Smooth muscle cell (in vitro differentiated cells): ENCODE measurements around the gene AMPD1. TPM values are rescaled to one million over a fixed set of nuclear protein-coding genes. Genes with fewer than 3 reads are reported as not detected.

Experiments
- DNase-seq: peaks from one replicate; lab custom pipeline; 2025; ENCODE audit not compliant: unreplicated experiment; lab: John Stamatoyannopoulos, UW
- H2AFZ ChIP-seq: fragments of 200-600 bp; sonication (generic); 2 replicates; pipeline ENCODE4 v1.6.0; 2016; ENCODE audit warnings: antibody characterized with exemption, low read depth, mild to moderate bottlenecking
- H3F3A ChIP-seq: fragments of 200-600 bp; sonication (generic); 2 replicates; pipeline ENCODE4 v1.6.0; 2017; ENCODE audit warnings: antibody characterized with exemption, low read depth
- H3K27ac ChIP-seq: fragments of 200-600 bp; sonication (generic); 2 replicates; pipeline ENCODE4 v1.5.1; 2016; ENCODE audit warnings: low read depth, mild to moderate bottlenecking
- H3K27me3 ChIP-seq: fragments of 200-600 bp; sonication (generic); 2 replicates; pipeline ENCODE4 v1.6.1; 2016; ENCODE audit warnings: low read depth, mild to moderate bottlenecking
- H3K36me3 ChIP-seq: fragments of 200-600 bp; sonication (generic); 2 replicates; pipeline ENCODE4 v1.5.1; 2016; ENCODE audit warnings: low read depth
- H3K4me1 ChIP-seq: fragments of 200-600 bp; sonication (generic); 2 replicates; pipeline ENCODE4 v1.5.1; 2016; ENCODE audit warnings: low read depth
- H3K4me2 ChIP-seq: fragments of 200-600 bp; sonication (generic); 2 replicates; pipeline ENCODE4 v1.6.0; 2016; ENCODE audit warnings: mild to moderate bottlenecking
- H3K4me3 ChIP-seq: fragments of 200-600 bp; sonication (generic); 2 replicates; pipeline ENCODE4 v1.5.1; 2016; ENCODE audit warnings: mild to moderate bottlenecking
- H3K79me2 ChIP-seq: fragments of 200-600 bp; sonication (generic); 2 replicates; pipeline ENCODE4 v1.6.0; 2016; ENCODE audit warnings: low read depth, mild to moderate bottlenecking
- H3K9ac ChIP-seq: fragments of 200-600 bp; sonication (generic); 2 replicates; pipeline ENCODE4 v1.6.0; 2016; ENCODE audit warnings: low read depth
- H3K9me3 ChIP-seq: fragments of 200-600 bp; sonication (generic); replicated peaks from 2 replicates; pipeline ENCODE4 v1.5.1; 2016; ENCODE audit warnings: low read depth
- H4K20me1 ChIP-seq: fragments of 200-600 bp; sonication (generic); 2 replicates; pipeline ENCODE4 v1.6.0; 2016; ENCODE audit warnings: low read depth
- WGBS: methylation state at CpG from one replicate; pipeline ENCODE4 v1.1.7; 2016; ENCODE audit warnings: low lambda C conversion rate; 5-methylcytosine and 5-hydroxymethylcytosine counted together
- polyA plus RNA-seq: library from polyadenylated mRNA; unstranded; fragments of >200 nt; fragmentation: Nextera tagmentation; extraction: Ambion mirVana; gene quantifications from 2 replicates; pipeline ENCODE4 v1.2.1, GENCODE V29; 2016
- total RNA-seq: library from RNA; depleted of rRNA; stranded (reverse); fragments of >200 nt; gene quantifications from 2 replicates; pipeline ENCODE4 v1.2.3, GENCODE V29; 2014
- TF ChIP-seq, protein P1 (sequence below): fragments of 200-600 bp; sonication (generic); IDR thresholded peaks from 2 replicates; pipeline ENCODE4 v1.5.1; 2017; ENCODE audit warnings: borderline replicate concordance, mild to moderate bottlenecking, antibody characterized with exemption; ENCODE audit not compliant: insufficient read depth, poor library complexity, severe bottlenecking

Gene AMPD1
- total and polyA plus RNA-seq, 2 experiments from 2014 or later: not detected

DNA sequence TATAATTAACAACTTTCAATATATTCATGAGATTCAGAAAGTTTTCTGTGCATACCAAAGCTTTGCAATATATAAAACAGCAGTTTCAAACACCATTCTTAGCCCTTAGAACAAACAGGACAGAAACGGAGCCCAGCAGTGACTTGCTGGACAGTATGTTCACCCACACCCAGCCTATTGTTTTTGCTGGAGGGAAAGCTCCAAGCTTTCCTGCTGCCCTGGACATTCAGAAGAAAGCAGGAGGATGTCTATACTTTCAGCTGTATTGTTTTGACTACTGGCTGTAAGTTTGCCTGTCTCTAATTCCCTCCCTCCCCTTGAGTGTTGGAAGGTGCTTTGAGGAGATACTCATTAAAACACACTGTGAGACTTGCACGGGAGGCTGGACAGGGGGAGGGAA is 35.1 kb downstream of the AMPD1 start:
- H3K27me3 ChIP-seq: no peaks in the 10 kb centered on the region
- H3K9ac ChIP-seq: no peak overlapping the region
- H3K4me2 ChIP-seq: no peak overlapping the region
- no peak overlapping the region for H3K4me3 ChIP-seq
- H3K79me2 ChIP-seq: peaks cover 5% of the 10 kb centered on the region
- TF ChIP-seq, protein P1, sequence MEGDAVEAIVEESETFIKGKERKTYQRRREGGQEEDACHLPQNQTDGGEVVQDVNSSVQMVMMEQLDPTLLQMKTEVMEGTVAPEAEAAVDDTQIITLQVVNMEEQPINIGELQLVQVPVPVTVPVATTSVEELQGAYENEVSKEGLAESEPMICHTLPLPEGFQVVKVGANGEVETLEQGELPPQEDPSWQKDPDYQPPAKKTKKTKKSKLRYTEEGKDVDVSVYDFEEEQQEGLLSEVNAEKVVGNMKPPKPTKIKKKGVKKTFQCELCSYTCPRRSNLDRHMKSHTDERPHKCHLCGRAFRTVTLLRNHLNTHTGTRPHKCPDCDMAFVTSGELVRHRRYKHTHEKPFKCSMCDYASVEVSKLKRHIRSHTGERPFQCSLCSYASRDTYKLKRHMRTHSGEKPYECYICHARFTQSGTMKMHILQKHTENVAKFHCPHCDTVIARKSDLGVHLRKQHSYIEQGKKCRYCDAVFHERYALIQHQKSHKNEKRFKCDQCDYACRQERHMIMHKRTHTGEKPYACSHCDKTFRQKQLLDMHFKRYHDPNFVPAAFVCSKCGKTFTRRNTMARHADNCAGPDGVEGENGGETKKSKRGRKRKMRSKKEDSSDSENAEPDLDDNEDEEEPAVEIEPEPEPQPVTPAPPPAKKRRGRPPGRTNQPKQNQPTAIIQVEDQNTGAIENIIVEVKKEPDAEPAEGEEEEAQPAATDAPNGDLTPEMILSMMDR: no peak
- no peak for DNase-seq
- H3F3A ChIP-seq: no peaks in the 10 kb centered on the region
- H2AFZ ChIP-seq: no peak overlapping the region
- H3K4me1 ChIP-seq: no peaks in the 10 kb centered on the region
- no peaks in the 10 kb centered on the region for H3K9me3 ChIP-seq
- H3K36me3 ChIP-seq: no peaks in the 10 kb centered on the region
- peaks cover 12% of the 10 kb centered on the region for H4K20me1 ChIP-seq
- H3K27ac ChIP-seq: no peak overlapping the region
- WGBS: 75% methylated on average over 2 of the region's 2 CpGs

DNA sequence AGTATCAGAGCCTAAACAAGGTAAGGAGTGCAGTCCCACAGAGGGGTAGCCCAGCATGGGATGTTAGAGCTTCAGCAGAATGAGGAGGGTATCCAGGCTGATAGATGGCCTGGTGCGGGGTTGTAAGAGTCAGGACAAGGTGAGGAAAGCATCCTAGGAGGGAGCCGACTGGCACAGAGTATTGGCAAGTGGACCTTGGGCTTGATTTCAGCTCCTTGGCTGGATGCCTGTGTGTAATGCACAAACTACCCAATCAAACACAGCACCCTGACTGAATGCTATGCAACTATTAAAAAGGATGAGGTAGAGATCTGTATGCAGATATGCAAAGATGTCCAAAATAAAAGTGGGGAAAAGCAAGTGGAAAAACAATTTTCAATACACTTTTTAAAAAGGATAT is 43.5 kb downstream of the AMPD1 start:
- H3K27me3 ChIP-seq: no peaks in the 10 kb centered on the region
- no peak overlapping the region for H3K4me2 ChIP-seq
- no peaks in the 10 kb centered on the region for H4K20me1 ChIP-seq
- H2AFZ ChIP-seq: no peak overlapping the region
- no peak overlapping the region for H3K4me3 ChIP-seq
- no peaks in the 10 kb centered on the region for H3K4me1 ChIP-seq
- DNase-seq: no peak
- no peak overlapping the region for H3K27ac ChIP-seq
- H3K9me3 ChIP-seq: no peaks in the 10 kb centered on the region
- no peaks in the 10 kb centered on the region for H3K36me3 ChIP-seq
- TF ChIP-seq, protein P1: no peak
- H3K9ac ChIP-seq: no peak overlapping the region
- H3F3A ChIP-seq: no peaks in the 10 kb centered on the region
- 87% methylated on average over 2 of the region's 2 CpGs for WGBS
- no peaks in the 10 kb centered on the region for H3K79me2 ChIP-seq

DNA sequence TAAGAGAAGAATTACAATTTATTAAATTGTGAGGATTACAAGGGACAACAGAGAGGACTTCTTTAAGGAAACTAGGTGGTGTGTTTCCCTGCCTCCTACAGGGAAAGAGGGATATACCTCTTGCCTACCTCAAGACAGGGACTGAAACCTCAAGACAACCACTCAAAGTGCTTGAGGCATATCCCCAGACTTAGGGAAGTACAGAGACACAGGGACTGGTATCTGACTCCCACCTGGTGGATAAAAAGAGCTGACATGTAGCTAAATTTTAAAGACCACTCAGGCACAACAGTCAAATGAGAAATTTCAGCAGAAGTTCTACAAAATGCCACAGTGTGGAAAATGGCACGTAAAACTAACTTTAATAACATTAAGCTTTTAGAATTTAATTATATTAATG is 46.8 kb downstream of the AMPD1 start:
- WGBS: 100% methylated on average over 1 of the region's 1 CpG
- H4K20me1 ChIP-seq: no peaks in the 10 kb centered on the region
- H3F3A ChIP-seq: no peaks in the 10 kb centered on the region
- H3K27ac ChIP-seq: no peak overlapping the region
- no peaks in the 10 kb centered on the region for H3K79me2 ChIP-seq
- no peak overlapping the region for H3K4me2 ChIP-seq
- no peaks in the 10 kb centered on the region for H3K9me3 ChIP-seq
- no peaks in the 10 kb centered on the region for H3K4me1 ChIP-seq
- no peak overlapping the region for H2AFZ ChIP-seq
- DNase-seq: no peak
- TF ChIP-seq, protein P1: no peak
- H3K27me3 ChIP-seq: no peaks in the 10 kb centered on the region
- H3K4me3 ChIP-seq: no peak overlapping the region
- no peak overlapping the region for H3K9ac ChIP-seq
- H3K36me3 ChIP-seq: no peaks in the 10 kb centered on the region

DNA sequence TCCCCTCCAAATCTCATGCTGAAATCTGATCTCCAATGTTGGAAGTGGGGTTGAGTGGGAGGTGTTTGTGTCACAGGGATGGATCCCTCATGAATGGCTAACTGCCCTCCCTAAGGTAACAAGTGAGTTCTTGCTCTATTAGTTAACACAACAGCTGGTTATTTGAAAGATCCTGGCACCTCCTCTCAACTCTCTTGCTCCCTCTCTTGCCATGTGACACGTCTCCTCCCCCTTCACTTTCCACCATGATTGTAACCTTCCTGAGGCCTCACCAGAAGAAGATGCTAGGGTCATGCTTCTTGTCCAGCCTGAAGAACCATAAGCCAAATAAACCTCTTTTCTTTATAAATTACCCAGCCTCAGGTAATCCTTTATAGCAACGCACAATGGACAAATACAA is 54.0 kb downstream of the AMPD1 start:
- no peak for DNase-seq
- H2AFZ ChIP-seq: no peak overlapping the region
- H3F3A ChIP-seq: no peaks in the 10 kb centered on the region
- 98% methylated on average over 2 of the region's 2 CpGs for WGBS
- no peaks in the 10 kb centered on the region for H3K9me3 ChIP-seq
- no peaks in the 10 kb centered on the region for H3K27me3 ChIP-seq
- H3K4me1 ChIP-seq: no peaks in the 10 kb centered on the region
- TF ChIP-seq, protein P1: no peak
- H3K79me2 ChIP-seq: no peaks in the 10 kb centered on the region
- H3K9ac ChIP-seq: no peak overlapping the region
- no peak overlapping the region for H3K27ac ChIP-seq
- no peaks in the 10 kb centered on the region for H4K20me1 ChIP-seq
- no peak overlapping the region for H3K4me2 ChIP-seq
- no peaks in the 10 kb centered on the region for H3K36me3 ChIP-seq
- H3K4me3 ChIP-seq: no peak overlapping the region
